Adrenal gland (tissue), 5 donors: Measurements from ENCODE around the gene ACRBP.

Experiments used
- CTCF ChIP-seq, 6 experiments: fragments of 450-650 bp in 4 of 6; fragments of 200-600 bp in 2 of 6; sonication (generic) in 1 of 6; IDR thresholded peaks; 1 replicate in 5 of 6; 2 replicates in 1 of 6; pipeline versions ENCODE4 v1.5.1 to v1.8.0; 2016 to 2021; ENCODE audit warnings: antibody characterized with exemption in 6 of 6, mild to moderate bottlenecking in 2 of 6, moderate library complexity in 1 of 6
- POLR2A ChIP-seq, 2 donors: fragments of 450-650 bp; IDR thresholded peaks; one replicate each; pipeline ENCODE4 v1.6.1; 2017; ENCODE audit warnings: antibody characterized with exemption in 2 of 2, mild to moderate bottlenecking in 2 of 2, moderate library complexity in 1 of 2
- donor health status: DM: no; HTN: no; CAD: no.

GRCh38 chr12:6627616-6628015 is 19.6 kb downstream of the ACRBP start:
- TF ChIP-seq POLR2A (IDR thresholded peaks at IDR 0.05) (no peak), CTCF (IDR thresholded peaks at IDR 0.05) (no peak)
